Urothelium cell line (cell line): ENCODE data around the gene ATF7IP.
A peak's percentile ranks its signal among the peaks of the same experiment; 100 is the strongest.
"Not testable (repeated sequence)": the region's sequence is repeated elsewhere in the genome, so short reads cannot be mapped to it uniquely, and the experiment has no call there.

Experiments
- DNase-seq: peaks from one replicate; pipeline ENCODE4 v3.0.0; 2011; ENCODE audit warnings: low spot score, mixed read lengths
- FAIRE-seq: peaks from 2 replicates; lab custom pipeline; 2011; peaks lifted over from hg19 to GRCh38; lab: Jason Lieb, UNC

ATF7IP gene

GRCh38 chr12:14373217-14373616 lies 7.7 kb downstream of the ATF7IP start:
- DNase-seq = no peak

DNA sequence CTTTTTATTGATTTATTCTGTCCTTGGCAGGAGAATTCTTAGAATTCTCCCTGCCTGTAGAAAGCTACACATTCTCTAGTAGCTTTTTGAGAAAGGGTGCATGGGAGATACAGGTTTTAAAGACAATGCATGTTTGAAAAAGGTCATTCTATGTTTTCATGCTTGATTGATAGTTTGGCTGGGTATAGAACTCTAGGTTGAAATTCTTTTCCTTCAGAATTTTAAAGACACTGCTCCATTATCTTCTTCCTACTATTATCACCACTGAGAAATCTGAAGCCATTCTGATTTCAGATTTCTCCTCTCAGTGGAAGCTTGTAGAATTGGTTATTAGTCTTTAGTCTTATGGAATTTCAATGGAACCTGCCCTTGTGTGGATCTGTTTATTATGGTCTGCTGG lies 14.0 kb downstream of the ATF7IP start:
- DNase-seq = no peak
- FAIRE-seq = no peak

More at GRCh38 chr12:14373217-14373616, 7.7 kb downstream of the ATF7IP start:
- FAIRE-seq = no peak

DNA sequence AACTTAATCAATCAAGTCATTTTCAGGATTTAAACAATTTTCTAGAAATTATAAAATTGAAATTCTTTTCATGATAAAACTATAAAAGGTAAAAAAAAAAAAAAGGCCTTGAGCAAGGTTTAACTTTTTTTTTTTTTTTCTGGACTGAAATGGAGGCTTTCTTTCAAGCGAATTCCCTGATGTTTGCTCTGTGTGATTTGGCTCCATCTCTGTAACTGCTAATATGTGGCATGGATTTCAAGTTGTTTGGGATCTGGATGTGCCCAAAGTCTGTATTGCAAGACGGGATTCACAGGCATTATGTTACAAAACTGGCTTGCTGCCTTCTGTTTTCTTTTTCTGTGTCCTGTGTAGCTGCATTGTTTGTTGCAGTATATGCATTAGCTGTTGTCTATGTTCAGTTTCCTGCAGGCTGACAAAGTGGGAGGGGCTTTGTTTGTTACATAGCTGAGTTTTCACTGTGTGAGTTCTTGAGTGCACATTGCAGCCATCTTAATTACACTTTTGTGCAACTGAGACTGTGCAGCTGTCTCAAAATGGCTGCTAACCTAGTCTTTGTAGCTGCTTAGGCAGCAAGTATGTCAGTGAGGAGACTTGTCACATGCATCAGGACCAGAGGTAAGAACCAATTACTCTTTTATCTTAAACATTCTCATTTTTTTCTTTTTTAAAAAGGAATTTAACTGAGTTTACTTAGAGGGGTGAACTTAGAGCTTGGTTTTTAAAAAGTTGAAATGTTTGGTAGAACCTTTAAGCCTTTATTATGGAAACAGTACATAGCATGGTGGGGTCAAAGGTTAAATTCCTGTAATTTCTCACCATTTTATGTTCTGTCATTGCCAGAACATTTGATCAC lies 19.5 kb downstream of the ATF7IP start:
- DNase-seq (peak; percentile 59), FAIRE-seq (peak; percentile 20)

- FAIRE-seq = no peak
- no peak for DNase-seq
Observed at GRCh38 chr12:14387219-14387871, 21.9 kb downstream of the ATF7IP start.

GRCh38 chr12:14390449-14390848 lies 25.0 kb downstream of the ATF7IP start:
- FAIRE-seq = no peak
- no peak for DNase-seq

- DNase-seq (no peak), FAIRE-seq (no peak)
Observed at GRCh38 chr12:14390870-14391530, 25.5 kb downstream of the ATF7IP start.

DNA sequence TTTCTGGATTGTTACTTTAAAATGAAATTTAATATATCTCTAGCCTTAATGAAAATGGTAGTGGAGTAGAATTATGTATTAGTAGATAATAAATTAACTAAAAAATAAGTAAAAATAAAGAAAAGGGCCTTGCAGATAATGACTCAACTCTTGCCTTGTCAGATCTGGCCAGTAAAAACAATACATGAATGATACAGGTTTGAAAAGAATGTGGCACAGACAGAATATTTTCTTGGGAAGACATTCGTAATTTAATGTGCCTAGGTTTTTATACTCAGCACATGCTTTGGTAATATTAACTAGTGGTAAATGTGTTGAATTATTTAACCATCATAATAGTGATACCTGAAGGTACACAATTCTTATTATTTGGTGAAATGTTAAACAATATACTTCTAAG lies 28.3 kb downstream of the ATF7IP start:
- DNase-seq = no peak
- no peak for FAIRE-seq

- FAIRE-seq (no peak), DNase-seq (peak; percentile 44)
Observed at GRCh38 chr12:14394317-14395073, 29.0 kb downstream of the ATF7IP start.

GRCh38 chr12:14395074-14395778 lies 29.7 kb downstream of the ATF7IP start:
- FAIRE-seq = no peak
- DNase-seq = no peak

- DNase-seq (no peak), FAIRE-seq (no peak)
Observed at GRCh38 chr12:14396071-14396470, 30.6 kb downstream of the ATF7IP start.

GRCh38 chr12:14399871-14400270 lies 34.4 kb downstream of the ATF7IP start:
- FAIRE-seq (peak; percentile 92), DNase-seq (peak; percentile 43)

GRCh38 chr12:14400599-14400998 lies 35.1 kb downstream of the ATF7IP start:
- DNase-seq (no peak), FAIRE-seq (no peak)

DNA sequence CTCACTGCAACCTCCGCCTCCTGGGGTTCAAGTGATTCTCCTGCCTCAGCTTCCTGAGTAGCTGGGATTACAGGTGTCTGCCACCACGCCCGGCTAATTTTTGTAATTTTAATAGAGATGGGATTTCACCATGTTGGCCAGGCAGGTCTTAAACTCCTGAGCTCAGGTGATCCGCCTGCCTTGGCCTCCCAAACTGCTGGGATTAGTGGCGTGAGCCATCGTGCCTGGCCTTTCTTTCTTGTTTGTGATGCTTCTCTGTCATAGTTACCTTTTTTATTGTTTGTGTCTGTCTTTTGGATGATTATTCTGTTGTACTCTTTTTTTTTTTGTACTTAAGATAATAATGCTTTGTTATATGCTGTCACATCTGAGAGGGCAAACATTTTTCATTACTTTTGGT lies 35.8 kb downstream of the ATF7IP start:
- DNase-seq, FAIRE-seq: not testable (repeated sequence)

- no peak for FAIRE-seq
- DNase-seq = no peak
Observed at GRCh38 chr12:14402697-14403096, 37.2 kb downstream of the ATF7IP start.

GRCh38 chr12:14403293-14403692 lies 37.8 kb downstream of the ATF7IP start:
- FAIRE-seq = no peak
- DNase-seq = no peak

DNA sequence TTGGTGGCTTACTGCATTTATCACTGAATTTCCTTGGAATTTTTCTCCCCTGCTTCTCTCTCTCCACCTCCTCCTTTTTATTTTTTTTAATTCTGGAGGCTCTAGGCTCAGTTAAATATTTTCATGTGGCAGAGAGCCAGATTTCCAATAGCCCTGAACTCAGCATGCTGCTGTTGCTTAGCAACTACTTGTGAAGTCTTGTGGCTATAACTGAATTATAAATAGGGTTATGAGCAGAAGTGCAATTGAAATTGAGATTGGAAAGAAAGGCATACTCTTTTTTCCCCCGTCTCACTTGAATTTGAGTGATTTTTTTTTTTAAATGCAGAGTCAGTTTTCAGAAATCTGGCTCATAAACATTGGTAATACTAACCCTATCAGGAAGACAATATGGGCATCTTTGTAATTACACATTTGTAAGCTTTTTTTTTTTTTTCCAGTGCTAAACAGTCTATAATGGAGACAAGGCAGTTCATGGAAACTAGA lies 38.3 kb downstream of the ATF7IP start:
- FAIRE-seq (no peak), DNase-seq (peak; percentile 44)

GRCh38 chr12:14405407-14405806 lies 39.9 kb downstream of the ATF7IP start:
- DNase-seq, FAIRE-seq: not testable (repeated sequence)

DNA sequence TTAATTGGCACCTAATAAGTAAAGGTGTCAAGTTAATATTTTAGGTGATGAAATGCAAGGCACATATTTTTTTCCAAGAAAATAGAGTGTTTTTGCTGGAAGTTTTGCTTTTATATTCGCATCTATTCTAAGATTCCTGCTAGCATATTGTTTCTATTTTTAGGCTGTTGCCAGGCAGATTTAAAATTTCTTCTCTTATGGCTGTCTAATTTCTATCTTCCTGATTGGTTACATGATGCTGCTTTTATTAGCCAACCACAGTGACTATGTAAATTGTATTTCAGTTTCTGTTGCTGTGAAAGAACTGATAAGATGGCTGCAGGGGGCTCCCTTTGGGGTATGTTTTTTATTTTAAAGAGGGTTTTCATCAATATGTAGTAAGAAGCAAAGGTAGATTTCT lies 42.7 kb downstream of the ATF7IP start:
- FAIRE-seq (no peak), DNase-seq (no peak)

GRCh38 chr12:14410177-14410576 lies 44.7 kb downstream of the ATF7IP start:
- FAIRE-seq (no peak), DNase-seq (no peak)
